OCI-LY1 (cell line): Measurements from ENCODE around the gene KLHL20.

Experiments
- EZH2 ChIP-seq: fragments of 200-600 bp; sonication (generic), shearing (Covaris generic); IDR thresholded peaks from 2 replicates; pipeline ENCODE4 v1.8.0; 2017; ENCODE audit warnings: borderline replicate concordance, mixed run types, mild to moderate bottlenecking, antibody characterized with exemption, low read length, moderate library complexity, mixed read lengths
- TF ChIP-seq, protein P1 (sequence below): fragments of 200-600 bp; sonication (generic), shearing (Covaris generic); IDR thresholded peaks from 2 replicates; pipeline ENCODE4 v1.5.1; 2017; ENCODE audit warnings: mild to moderate bottlenecking, antibody characterized with exemption, low read length, moderate library complexity, mixed read lengths

DNA sequence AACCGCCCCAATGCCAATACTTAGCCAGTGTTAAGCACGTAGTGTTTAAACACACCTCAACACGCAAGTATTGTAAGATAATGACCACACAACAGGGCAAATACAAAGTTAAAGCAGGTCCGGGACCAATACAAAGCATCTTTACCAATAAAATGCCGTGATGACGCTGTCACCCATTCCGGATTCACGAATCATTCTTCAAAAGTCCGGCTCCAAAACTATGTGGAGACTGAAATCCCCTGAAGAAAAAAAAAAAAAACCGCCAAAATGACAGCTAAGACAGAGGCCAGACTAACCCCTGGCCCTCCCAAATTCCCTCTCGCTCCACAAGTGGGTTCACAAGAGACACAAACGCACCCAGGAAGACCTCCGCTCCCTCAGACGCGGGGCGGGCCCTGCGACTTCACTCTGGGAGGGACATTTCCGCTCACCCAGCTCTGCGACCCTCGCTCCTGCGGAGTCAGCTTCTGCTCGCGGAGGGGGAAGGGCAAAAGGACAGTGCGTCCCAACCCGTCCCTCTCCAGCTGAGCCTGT, 109.1 kb downstream of the KLHL20 start:
- TF ChIP-seq, protein P1, sequence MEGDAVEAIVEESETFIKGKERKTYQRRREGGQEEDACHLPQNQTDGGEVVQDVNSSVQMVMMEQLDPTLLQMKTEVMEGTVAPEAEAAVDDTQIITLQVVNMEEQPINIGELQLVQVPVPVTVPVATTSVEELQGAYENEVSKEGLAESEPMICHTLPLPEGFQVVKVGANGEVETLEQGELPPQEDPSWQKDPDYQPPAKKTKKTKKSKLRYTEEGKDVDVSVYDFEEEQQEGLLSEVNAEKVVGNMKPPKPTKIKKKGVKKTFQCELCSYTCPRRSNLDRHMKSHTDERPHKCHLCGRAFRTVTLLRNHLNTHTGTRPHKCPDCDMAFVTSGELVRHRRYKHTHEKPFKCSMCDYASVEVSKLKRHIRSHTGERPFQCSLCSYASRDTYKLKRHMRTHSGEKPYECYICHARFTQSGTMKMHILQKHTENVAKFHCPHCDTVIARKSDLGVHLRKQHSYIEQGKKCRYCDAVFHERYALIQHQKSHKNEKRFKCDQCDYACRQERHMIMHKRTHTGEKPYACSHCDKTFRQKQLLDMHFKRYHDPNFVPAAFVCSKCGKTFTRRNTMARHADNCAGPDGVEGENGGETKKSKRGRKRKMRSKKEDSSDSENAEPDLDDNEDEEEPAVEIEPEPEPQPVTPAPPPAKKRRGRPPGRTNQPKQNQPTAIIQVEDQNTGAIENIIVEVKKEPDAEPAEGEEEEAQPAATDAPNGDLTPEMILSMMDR, result no peak
- no peak for TF ChIP-seq EZH2
